Heart left ventricle (tissue), 16 donors: ENCODE data around the gene NIPA2. TPM values are rescaled to one million over a fixed set of nuclear protein-coding genes. Genes with fewer than 3 reads are reported as not detected.

Experiments used
- ATAC-seq, 4 donors: fragments of 200-7000 bp; cut with Tn5 transposase; one replicate each; pipeline ENCODE4 v1.9.1; 2020 to 2022; ENCODE audit warnings: moderate library complexity in 4 of 4, mild to moderate bottlenecking in 3 of 4, moderate number of reproducible peaks in 1 of 4
- DNase-seq, 5 donors: peaks; one replicate each; pipeline ENCODE4 v3.0.0-alpha.2; 2020
- H3K27ac ChIP-seq, 12 donors: fragments of 200-600 bp; sonication (generic) in 4 of 12; one replicate each; pipeline versions ENCODE4 v1.5.0 to v1.8.0; 2016 to 2022; ENCODE audit warnings: mild to moderate bottlenecking in 2 of 12
- H3K27me3 ChIP-seq, 9 donors: fragments of 200-600 bp; sonication (generic) in 2 of 9; one replicate each; pipeline versions ENCODE4 v1.5.1 to v1.8.0; 2016 to 2022; ENCODE audit warnings: mild to moderate bottlenecking in 3 of 9
- H3K36me3 ChIP-seq, 9 donors: fragments of 200-600 bp; sonication (generic) in 2 of 9; one replicate each; pipeline versions ENCODE4 v1.5.0 to v1.8.0; 2018 to 2022; ENCODE audit warnings: mild to moderate bottlenecking in 2 of 9
- H3K4me1 ChIP-seq, 12 donors: fragments of 200-600 bp; sonication (generic) in 4 of 12; one replicate each; pipeline versions ENCODE4 v1.5.0 to v1.8.0; 2016 to 2022; ENCODE audit warnings: mild to moderate bottlenecking in 3 of 12
- H3K4me3 ChIP-seq, 12 donors: fragments of 200-600 bp; sonication (generic) in 4 of 12; one replicate each; pipeline versions ENCODE4 v1.5.0 to v1.8.0; 2017 to 2022; ENCODE audit warnings: mild to moderate bottlenecking in 9 of 12, moderate library complexity in 4 of 12
- H3K9me3 ChIP-seq, 12 donors: fragments of 200-600 bp; sonication (generic) in 4 of 12; one replicate each; pipeline versions ENCODE4 v1.5.0 to v1.8.0; 2016 to 2022; ENCODE audit warnings: mild to moderate bottlenecking in 1 of 12
- CTCF ChIP-seq, 12 donors: fragments of 200-600 bp; sonication (generic) in 4 of 12; IDR thresholded peaks; one replicate each; pipeline versions ENCODE4 v1.5.0 to v1.8.0; 2018 to 2022; ENCODE audit warnings: antibody characterized with exemption in 12 of 12, mild to moderate bottlenecking in 5 of 12
- POLR2A ChIP-seq, 2 donors: fragments of 450-650 bp; IDR thresholded peaks; one replicate each; pipeline ENCODE4 v1.6.1; 2017; ENCODE audit warnings: antibody characterized with exemption in 2 of 2, mild to moderate bottlenecking in 2 of 2, moderate library complexity in 2 of 2
- WGBS, 4 donors: extraction: QIAGEN DNeasy Blood & Tissue Kit in 2 of 4; methylation state at CpG; one replicate each; pipeline versions ENCODE4 v1.1.5 to v1.1.7; 2013 to 2018; 5-methylcytosine and 5-hydroxymethylcytosine counted together
- intact Hi-C, 10 donors: fragments of 100-400 bp; cut with DNase I; formaldehyde crosslinking; loops; one replicate each; pipeline versions ENCODE4 v1.11.1 to v1.14.2; 2022
- polyA plus RNA-seq, 2 donors: library from polyadenylated mRNA; stranded (reverse); fragments of 200-250 nt; gene quantifications; one replicate each; pipeline ENCODE4 v1.2.3, GENCODE V29; 2013
- total RNA-seq, 9 donors: library from RNA; depleted of rRNA in 2 of 9; stranded (reverse); fragments of >200 nt in 2 of 9; fragmentation: NEBNext Ultra II Directional in 3 of 9; extraction: Animal tissue kit (Norgen Biotek cat#: 25700) in 3 of 9; gene quantifications; one replicate each; pipeline versions ENCODE4 v1.1.0 to v1.2.4, GENCODE V29; 2016 to 2023
- donor health status: ischemic (EF 13 %, LVEDD 7.1; RV severe dilation, severe dysfunction).
- donor health status: healthy with polysubstance abuse.
- donor health status: DM: no; HTN: yes; CAD: no.
- donor health status: DM: no; HTN: no; CAD: no.
- donor health status: ischemic (EF 25% LVEDD 6.9; RV normal size, moderate dysfunction).
- donor health status: ischemic (EF 25% LVEDD 5.7; RV mildly dilated, moderate dysfunction).
- donor health status: healthy.
- donor health status: DM: yes; HTN: yes; CAD: no.
- donor health status: ischemic (EF 35%, LVEDD 5.7; RV mildly dilated, moderate dysfunction).
- donor health status: nonischemic (EF 11% LVEDD 7.7; RV severe dilation, severe dysfunction).
- donor health status: DM: yes; HTN: yes; CAD: no.
- donor health status: PGD.
- donor health status: ischemic (EF 29% LVEDD 5.4; RV normal size, mild dysfunction).
- donor health status: nonischemic (EF 23%, LVEDD 6.1; RV moderate dilation, normal function).

The NIPA2 gene
- total and polyA plus RNA-seq, 11 donors: 5.3 to 47.0 (median 20.6) TPM

DNA sequence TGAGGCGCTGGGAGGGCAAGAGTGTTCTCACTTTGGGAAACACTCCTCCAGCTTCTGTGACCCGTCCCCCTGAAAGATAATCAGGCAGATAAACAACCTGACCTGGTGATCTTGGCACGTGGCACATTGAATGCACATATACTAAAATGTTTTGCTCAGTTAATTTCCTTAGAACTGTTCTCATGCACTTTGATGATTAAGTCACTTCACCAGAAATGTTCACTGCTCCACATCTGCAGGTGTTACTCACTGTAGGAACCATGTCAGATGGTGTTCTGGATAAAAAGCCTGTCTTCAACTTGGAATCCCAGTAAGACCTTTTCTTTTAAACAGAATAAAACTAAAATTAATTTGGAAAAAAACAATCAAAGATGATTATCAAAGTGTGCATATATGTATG is 24.6 kb upstream of the NIPA2 start:
- no peak overlapping the region for H3K27ac ChIP-seq
- intact Hi-C loops: no loop called here
- 80 to 95% (median 91%) methylated on average over 3 of the region's 3 CpGs for WGBS, 4 donors
- peaks cover 0 to 28% (median 15%) of the 10 kb centered on the region in 9 donors for H3K36me3 ChIP-seq
- no peak for DNase-seq
- H3K27me3 ChIP-seq: no peaks in the 10 kb centered on the region
- ATAC-seq: no peak
- no peak overlapping the region for H3K4me3 ChIP-seq
- TF ChIP-seq CTCF (IDR thresholded peaks at IDR 0.05) (no peak), POLR2A (IDR thresholded peaks at IDR 0.05) (no peak)
- H3K4me1 ChIP-seq: no peaks in the 10 kb centered on the region
- H3K9me3 ChIP-seq: no peaks in the 10 kb centered on the region

DNA sequence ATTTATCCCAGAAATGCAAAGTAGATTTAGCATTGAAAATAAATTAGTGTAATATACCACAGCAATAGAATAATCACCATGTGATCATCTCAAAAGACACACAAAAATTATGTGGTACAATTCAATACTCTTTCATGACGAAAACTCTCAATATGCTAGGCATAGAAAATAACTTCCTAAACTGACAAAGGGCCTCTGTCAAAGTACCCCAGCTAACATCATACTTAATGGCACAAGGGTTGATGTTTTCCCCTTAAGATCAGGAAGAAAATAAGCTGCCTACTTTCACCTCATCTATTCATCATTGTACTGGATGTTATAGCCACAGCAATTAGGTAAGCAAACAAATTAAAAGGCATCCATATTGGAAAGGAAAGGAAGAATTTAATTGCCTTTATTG is 22.7 kb upstream of the NIPA2 start:
- Histone ChIP-seq H3K4me3 (no peak overlapping the region), H3K27me3 (no peaks in the 10 kb centered on the region), H3K9me3 (no peaks in the 10 kb centered on the region), H3K4me1 (no peaks in the 10 kb centered on the region), H3K36me3 (peaks cover 0 to 44% (median 16%) of the 10 kb centered on the region in 9 donors), H3K27ac (no peak overlapping the region)
- no peak for DNase-seq
- no peak for ATAC-seq
- TF ChIP-seq POLR2A (IDR thresholded peaks at IDR 0.05): no peak
- no peak for TF ChIP-seq CTCF (IDR thresholded peaks at IDR 0.05)
- 88 to 97% (median 96%) methylated on average over 1 of the region's 1 CpG for WGBS, 4 donors
- intact Hi-C loops: no loop called here

DNA sequence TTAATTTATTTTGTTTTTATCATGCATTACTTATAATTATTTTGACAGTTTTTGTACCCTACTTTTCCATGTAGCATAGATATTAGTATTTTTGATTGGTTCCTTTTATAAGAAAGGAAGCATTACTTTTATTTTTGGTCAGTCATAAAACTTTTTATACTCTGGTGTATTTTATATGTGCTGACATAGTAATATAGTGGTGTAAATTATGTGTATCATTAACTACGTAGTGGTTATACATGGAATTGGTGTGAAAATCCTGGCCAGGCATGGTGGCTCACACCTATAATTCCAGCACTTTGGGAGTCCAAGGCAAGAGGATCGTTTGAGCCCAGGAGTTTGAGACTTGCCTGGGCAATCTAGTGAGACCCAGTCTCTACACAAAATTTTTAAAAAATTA is 18.8 kb upstream of the NIPA2 start:
- DNase-seq: no peak
- 87 to 96% (median 88%) methylated on average over 2 of the region's 2 CpGs for WGBS, 4 donors
- intact Hi-C loops: loop anchor here in 1 of 10 donors (2.0 kb wide), 1 partner anchor 25 kb away; no protein-coding TSS in a partner anchor

DNA sequence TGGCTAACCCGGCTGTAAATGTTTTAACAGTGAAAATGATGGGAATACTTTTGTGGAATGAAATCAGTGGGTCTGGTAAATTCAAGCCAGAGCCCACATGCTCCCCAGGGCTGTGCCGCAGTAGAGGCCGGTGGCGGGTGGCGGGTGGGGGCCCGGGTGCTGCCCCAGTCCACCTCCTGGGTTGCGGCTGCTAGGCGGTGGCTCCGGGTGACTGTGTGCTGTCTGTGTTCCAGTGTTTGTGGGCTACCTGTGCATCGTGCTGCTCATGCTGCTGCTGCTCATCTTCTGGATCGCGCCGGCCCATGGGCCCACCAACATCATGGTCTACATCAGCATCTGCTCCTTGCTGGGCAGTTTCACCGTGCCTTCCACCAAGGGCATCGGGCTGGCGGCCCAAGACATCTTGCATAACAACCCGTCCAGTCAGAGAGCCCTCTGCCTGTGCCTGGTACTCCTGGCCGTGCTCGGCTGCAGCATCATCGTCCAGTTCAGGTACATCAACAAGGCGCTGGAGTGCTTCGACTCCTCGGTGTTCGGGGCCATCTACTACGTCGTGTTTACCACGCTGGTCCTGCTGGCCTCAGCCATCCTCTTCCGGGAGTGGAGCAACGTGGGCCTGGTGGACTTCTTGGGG is 14.9 kb upstream of the NIPA2 start:
- Histone ChIP-seq H3K36me3 (peaks cover 0 to 88% (median 58%) of the 10 kb centered on the region in 9 donors), H3K27me3 (no peaks in the 10 kb centered on the region), H3K4me1 (no peaks in the 10 kb centered on the region), H3K4me3 (no peak overlapping the region), H3K27ac (no peak overlapping the region), H3K9me3 (no peaks in the 10 kb centered on the region)
- DNase-seq: no peak
- no peak for ATAC-seq
- intact Hi-C loops: no loop called here
- TF ChIP-seq CTCF (IDR thresholded peaks at IDR 0.05): no peak
- TF ChIP-seq POLR2A (IDR thresholded peaks at IDR 0.05): no peak
- WGBS, 4 donors: 93 to 99% (median 95%) methylated on average over 22 to 29 of the region's 29 CpGs

More for the DNA sequence above, 18.8 kb upstream of the NIPA2 start:
- Histone ChIP-seq H3K36me3 (peaks cover 0 to 59% (median 33%) of the 10 kb centered on the region in 9 donors), H3K9me3 (no peaks in the 10 kb centered on the region), H3K4me1 (no peaks in the 10 kb centered on the region), H3K27me3 (no peaks in the 10 kb centered on the region), H3K4me3 (no peak overlapping the region), H3K27ac (no peak overlapping the region)
- no peak for TF ChIP-seq CTCF (IDR thresholded peaks at IDR 0.05)
- no peak for TF ChIP-seq POLR2A (IDR thresholded peaks at IDR 0.05)
- ATAC-seq: no peak
